GM19193 (cell line): ENCODE data around the gene LGALS12.

Experiments
- POLR2A ChIP-seq: IDR thresholded peaks from 4 replicates; pipeline ENCODE4 v1.6.1; 2011; ENCODE audit not compliant: insufficient read depth, insufficient read length; ENCODE audit errors: extremely low read depth

Gene LGALS12

DNA sequence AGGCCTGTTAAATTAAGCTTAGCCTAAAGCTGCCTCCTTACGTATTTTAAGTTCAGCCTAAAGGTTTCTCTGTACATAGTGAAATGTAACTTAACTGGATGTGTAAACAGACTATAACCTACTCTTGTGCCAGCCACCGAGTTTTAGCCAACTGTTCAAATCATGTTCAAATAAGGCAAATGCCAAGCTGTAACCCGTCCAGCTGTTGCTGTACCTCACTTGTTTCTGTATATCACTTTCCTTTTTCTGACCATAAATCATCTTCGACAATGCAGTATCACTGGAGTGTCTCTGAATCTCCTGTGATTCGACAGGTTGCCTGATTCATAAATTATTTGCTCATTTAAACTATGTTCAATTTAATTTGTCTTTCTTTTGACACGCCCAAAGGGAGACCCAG lies 10.9 kb upstream of the LGALS12 start:
- no peak for TF ChIP-seq POLR2A

DNA sequence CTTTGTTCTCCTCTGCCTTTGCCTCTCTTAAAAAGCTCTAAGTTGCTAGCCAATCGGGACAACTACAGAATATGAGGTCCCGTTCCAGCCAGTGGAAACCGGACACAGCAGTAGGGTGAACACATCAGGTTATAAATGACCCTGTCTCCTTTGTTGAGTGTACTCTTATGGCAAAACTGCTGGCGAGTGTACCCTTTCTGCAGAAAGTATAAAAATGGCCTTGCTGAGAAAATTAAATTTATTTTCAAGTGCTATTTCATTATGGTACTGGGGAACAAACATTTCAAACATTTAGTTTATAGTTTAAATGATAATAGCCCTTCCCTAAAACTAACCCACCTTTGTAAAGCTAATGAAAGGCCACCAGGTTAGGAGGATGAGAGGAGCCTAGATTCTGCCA lies 6.0 kb upstream of the LGALS12 start:
- no peak for TF ChIP-seq POLR2A

DNA sequence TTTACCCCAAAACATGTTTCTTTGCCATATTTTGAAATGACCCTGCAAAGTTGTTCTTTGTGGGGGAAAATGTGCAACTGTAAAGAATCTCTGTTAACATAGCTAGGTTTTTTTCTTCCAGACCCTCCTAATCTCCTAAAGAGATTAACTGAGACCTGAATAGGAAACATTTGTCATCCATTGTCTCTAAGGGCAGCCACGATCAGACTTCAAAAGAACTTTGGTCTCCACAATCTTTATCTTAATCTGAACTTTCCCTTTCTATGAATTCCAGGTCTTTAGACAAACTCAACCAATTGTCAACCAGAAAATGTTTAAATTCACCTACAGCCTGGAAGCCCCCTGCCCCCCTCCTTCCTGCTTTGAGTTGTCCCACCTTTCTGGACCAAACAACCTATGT lies 4.6 kb upstream of the LGALS12 start:
- no peak for TF ChIP-seq POLR2A

DNA sequence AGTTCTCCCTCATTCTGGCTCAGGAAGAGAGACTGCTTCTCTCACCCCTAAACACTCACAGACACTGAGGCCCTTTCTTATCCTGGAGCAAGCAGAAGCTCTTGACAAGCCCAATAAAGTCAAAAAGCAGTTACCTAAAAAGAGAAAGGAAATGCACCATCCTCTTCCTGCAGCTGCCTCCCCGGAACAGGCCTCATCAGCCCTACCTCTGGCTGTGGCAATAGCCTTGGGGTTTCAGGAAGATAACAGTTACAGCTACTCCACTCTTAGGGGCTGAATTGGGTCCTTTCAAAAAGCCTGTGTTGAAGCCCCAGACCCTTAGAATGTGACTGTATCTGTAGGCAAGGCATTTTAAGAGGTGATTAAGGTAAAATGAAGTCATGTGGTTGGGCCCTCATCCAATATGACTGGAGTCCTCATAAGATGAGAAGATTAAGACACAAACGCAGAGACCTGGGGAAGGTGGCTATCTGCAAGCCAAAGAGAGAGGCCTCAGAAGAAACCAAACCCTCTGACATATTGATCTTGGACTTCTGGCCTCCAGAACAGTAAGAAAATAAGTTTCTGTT lies 3.5 kb upstream of the LGALS12 start:
- TF ChIP-seq POLR2A = no peak

DNA sequence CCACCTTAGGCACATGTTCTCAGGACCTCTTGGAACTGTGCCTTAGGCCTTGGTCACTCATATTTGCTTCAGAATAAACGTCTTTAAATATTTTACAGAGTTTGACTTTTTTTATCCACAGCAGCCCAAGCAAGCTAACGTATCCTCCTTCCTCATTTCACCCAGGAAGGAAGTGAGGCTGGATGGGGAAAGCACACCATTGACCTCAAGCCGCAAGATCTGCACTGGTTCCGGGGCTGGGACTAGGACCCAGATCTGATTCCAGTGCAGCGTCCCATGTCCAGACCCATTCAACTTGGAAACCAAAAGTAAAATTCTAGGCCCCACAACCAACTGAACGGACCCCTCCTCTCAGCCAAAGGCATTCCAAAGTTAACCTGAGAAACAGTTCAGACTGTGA lies 2.4 kb upstream of the LGALS12 start:
- TF ChIP-seq POLR2A = no peak

DNA sequence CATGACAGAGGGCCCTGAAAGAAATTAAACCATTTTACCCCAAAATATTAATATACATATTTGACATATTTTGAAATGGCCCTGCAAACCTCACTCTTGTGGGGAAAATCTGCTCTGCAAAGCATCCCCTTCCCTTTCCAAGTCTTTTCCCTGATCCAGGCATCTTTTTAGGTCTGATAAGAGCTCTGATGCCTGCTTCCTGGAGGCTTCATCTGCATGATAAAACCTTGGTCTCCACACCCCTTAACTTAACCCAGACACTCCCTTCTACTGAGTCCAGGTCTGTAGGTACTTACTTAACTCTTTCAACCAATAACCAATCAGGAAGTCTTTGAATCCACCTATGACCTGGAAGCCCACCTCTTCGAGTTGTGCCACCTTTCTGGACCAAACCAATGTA lies 1.8 kb upstream of the LGALS12 start:
- TF ChIP-seq POLR2A = no peak

DNA sequence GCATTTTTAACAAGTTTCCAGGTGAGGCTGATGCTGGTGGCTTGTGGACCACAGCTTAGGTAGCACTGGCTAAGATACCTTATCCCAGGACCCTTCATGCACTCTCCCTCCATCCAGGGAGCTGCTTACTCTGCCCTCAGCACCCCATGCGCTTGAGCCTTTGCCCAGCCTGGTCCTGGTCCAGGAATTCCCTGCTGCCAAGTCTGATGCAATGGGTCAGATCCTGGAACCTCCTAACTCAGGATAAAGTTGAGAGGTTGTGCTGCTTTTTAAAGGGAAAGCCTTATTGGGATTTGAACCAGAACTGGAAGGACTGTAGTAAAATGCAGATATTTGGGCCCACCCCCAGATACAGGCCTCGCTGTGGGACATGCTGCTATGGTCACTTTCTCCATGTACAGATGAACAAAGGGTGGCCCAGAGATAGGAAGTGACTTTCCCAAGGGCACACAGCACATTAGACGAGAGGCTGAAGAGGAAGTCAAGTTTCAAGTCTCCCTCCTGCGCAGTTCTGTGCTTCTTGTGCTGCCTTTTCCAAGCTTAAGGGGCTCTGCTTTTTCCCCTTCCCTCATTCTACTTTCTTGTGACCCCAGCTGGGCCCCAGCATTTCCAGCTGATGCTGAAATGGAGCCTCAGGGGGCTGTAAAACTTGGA lies 824 bp upstream of the LGALS12 start:
- TF ChIP-seq POLR2A = no peak

DNA sequence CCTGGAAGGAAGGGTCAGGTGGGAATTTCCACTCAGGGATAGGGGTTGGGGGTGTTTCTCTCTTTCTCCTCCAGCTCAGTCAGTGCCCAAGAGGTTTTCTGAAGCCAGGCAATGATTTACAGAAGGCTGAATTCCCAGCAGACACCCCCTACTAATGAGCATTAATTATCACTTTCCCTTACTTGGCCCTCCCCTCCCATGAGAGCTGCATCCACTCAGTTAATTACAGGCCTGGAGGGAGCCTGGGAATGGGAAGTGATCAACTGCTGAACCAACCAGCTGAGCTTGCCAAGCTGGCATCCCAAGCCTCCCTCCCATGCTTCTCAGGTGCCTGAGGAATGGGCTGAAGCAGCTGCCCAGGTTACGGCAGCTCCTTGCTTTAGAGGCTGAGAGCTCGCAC lies 992 bp downstream of the LGALS12 start:
- TF ChIP-seq POLR2A = no peak

DNA sequence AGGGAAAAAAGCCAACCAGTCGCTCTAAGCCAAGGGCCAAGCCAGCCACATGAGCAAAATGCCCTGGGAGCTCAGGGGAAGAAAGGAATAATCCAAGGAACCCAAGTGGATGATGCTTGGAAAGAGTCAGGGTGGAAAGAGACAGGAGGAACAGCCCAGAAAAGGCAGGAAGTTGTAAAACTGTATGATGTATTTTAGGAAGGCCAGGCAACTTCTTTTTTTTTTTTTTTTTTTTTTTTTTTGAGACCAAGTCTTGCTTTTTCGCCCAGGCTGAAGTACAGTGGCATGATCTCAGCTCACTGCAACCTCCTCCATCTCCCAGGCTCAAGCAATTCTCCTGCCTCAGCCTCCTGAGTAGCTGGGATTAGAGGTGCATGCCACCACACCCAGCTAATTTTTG lies 1.6 kb downstream of the LGALS12 start:
- TF ChIP-seq POLR2A = no peak

DNA sequence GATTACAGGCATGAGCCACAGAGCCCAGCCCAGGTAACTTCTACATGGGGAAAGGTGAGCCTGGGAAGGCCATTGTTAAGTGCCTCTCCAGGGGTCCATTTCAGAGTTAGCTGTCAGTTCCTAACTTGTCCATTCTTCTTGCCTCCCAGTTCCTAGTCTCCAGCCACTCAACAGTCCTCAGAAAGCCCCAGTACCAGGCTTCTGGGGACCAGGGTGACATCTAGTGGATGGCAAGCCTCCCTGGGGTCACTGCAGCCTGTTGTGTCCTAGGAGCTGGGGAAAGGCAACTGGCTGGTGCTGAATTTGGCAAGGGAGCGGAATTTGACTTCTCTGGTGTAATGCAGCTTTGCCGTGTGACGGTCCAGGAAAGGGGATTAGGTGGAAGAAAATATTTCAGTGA lies 2.1 kb downstream of the LGALS12 start:
- no peak for TF ChIP-seq POLR2A

DNA sequence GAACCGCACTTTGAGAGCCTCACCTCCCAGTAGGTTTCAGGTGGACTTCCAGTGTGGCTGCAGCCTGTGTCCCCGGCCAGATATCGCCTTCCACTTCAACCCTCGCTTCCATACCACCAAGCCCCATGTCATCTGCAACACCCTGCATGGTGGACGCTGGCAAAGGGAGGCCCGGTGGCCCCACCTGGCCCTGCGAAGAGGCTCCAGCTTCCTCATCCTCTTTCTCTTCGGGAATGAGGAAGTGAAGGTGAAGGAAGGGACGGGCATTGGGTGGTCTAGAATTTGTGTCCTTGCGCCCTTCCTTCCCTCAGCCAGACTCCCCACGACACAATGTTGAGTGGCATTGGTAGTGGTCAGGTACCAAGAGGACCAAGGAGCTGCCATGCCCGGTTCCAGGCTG lies 2.9 kb downstream of the LGALS12 start:
- TF ChIP-seq POLR2A = no peak

DNA sequence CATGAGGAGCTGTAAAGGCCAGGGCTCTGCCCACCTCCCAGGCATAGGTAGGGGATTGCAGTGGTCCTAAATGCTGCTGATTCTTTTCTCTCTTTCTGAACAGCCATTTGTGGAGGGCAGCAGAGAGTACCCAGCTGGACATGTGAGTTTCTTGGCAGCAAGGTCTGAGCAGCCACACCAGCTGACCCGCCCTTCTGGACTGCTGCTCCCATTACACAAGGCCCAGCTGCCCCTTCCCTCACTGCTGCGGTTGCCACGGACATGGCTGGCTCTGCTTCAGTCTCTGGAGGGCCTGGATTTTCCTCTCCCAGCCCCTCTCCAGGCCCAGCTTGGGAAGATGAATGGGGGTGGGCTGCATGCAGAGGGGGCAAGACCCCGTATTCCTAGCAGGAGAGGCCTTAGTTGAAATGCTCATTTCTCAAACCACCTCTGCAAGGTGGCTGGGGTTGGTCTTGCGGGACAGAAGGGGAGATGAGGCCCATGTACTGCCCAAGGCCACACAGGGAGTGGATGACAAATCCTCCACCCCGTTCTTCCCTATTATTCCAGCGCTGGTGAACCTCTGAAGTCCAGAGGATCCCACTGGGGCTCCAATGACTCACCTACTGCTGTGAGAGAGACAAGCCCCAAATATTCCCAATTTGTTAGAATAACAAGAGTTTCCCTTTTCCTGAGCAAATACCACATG lies 4.6 kb downstream of the LGALS12 start:
- no peak for TF ChIP-seq POLR2A

DNA sequence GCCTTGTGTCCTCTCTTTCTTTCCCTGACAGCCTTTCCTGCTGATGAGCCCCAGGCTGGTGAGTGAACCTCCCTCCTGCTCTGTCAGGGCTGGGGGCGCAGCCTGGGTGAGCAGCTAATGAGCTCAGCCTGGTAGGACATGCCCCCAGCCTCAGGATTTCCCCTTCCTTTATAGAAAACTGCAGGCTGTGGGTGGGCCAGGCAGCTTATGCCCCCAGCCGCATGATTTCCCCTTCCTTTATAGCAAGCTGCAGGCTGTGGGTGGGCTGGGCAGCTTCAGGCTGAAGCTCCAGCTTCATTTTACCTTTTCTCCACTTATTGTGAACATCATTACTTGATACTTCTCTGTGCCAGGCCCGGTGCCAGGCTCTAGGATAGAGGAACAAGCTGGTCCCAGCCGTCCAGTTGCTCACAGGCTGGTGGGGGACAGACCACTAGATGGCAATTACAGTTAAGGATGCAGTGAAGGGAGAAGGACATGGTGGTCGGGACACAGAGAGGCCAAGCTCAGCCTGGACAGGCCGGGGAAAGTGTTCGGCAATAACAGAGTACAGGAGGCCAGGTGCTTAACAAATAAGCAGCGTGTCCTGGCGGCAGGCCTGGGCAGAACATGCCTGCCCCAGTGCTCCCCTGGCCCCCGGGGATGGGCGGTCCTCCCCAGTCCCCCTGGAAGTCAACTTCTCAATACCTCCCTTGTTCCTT lies 5.3 kb downstream of the LGALS12 start:
- no peak for TF ChIP-seq POLR2A

DNA sequence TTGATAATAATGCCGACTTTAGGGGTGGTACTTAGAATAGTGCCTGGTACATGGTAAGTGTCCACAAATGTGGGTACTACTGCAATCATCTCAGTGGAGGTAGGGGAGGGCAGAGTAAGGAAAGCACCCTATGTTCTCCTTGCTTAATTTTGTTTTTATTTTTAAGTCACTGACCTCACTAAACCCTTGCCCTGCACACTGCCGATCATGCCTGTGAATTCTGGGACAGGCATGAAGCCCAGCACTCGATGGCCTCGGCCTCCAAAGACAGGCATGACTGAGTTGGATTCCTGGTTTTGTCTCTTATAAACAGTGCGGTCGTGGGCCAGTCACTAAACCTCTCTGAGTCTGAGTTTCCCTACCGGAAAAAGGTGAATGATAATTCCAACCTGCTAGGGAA lies 6.9 kb downstream of the LGALS12 start:
- TF ChIP-seq POLR2A = no peak

DNA sequence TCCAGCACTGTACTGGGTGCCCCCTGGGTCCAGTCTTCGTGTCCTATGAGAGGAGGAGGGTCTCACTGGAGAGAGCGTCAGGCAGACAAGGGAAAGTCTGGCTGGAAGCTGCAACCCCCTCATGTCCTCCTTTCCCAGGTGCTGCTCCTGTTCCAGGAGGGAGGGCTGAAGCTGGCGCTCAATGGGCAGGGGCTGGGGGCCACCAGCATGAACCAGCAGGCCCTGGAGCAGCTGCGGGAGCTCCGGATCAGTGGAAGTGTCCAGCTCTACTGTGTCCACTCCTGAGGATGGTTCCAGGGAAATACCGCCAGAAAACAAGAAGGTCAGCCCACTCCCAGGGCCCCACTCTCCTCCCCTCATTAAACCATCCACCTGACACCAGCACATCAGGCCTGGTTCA lies 10.2 kb downstream of the LGALS12 start:
- no peak for TF ChIP-seq POLR2A

DNA sequence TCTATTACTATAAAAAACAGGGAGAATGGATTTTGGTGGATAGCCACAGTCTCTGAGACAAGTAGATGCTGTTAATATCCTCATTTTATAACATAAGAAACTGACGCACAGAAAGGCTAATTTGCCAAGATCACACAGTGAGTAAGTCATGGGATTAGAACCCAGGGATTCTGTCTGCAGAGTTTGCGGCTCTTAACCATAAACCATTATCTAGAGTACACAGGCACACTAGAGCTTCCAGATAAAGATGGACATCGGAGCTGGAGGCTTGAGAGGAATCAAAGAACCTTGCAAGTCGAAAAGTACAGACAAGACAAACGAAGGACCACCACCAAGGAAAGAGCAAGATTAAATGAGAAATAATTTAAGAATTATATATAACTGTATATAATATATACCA lies 11.3 kb downstream of the LGALS12 start:
- TF ChIP-seq POLR2A = no peak
